Activated CD4-positive, alpha-beta T cell treated with anti-CD3 and anti-CD28 coated beads for 36 hours (primary cell): ENCODE results near the gene FBXL3. TPM values are rescaled to one million over a fixed set of nuclear protein-coding genes. Genes with fewer than 3 reads are reported as not detected.

Experiments
- ATAC-seq: fragments of 200-7000 bp; cut with Tn5 transposase; one replicate; pipeline ENCODE4 v1.10.0; 2021; ENCODE audit warnings: mild to moderate bottlenecking, moderate library complexity
- CTCF ChIA-PET: fragments of 350-600 bp; sonication (Branson Sonifier 250); formaldehyde crosslinking; loops from one replicate; lab custom pipeline; 2021; ENCODE audit warnings: antibody characterized with exemption; lab: Charles Lee
- POLR2A ChIA-PET: fragments of 350-600 bp; sonication (Branson Sonifier 250); formaldehyde crosslinking; loops from one replicate; lab custom pipeline; 2021; ENCODE audit warnings: antibody characterized with exemption, inconsistent platforms; lab: Charles Lee
- DNase-seq: peaks from one replicate; pipeline ENCODE4 v3.0.0-alpha.2; 2020
- H3K27ac Mint-ChIP-seq: one replicate; pipeline ENCODE4 v1.8.0; 2021; ENCODE audit warnings: mixed read lengths
- H3K27me3 Mint-ChIP-seq: one replicate; pipeline ENCODE4 v1.8.0; 2021; ENCODE audit warnings: mixed read lengths
- H3K36me3 Mint-ChIP-seq: one replicate; pipeline ENCODE4 v1.8.0; 2021; ENCODE audit warnings: low read depth, mixed read lengths
- H3K4me1 Mint-ChIP-seq: one replicate; pipeline ENCODE4 v1.8.0; 2021; ENCODE audit warnings: mixed read lengths
- H3K4me3 Mint-ChIP-seq: one replicate; pipeline ENCODE4 v1.8.0; 2021; ENCODE audit warnings: mild to moderate bottlenecking, moderate library complexity, mixed read lengths
- H3K9me3 Mint-ChIP-seq: one replicate; pipeline ENCODE4 v1.8.0; 2021; ENCODE audit warnings: low read depth, mixed read lengths
- intact Hi-C, 2 experiments: fragments of 100-400 bp; cut with DNase I in 1 of 2; cut with micrococcal nuclease in 1 of 2; formaldehyde crosslinking; loops; one replicate each; pipeline versions ENCODE4 v1.14.2 to v1.15.1; 2022 to 2024; cut with DNase I, micrococcal nuclease
- total RNA-seq, 2 experiments: library from RNA; stranded (reverse); gene quantifications; one replicate each; pipeline ENCODE4 v1.2.3, GENCODE V29; 2021

Gene FBXL3, protein sequence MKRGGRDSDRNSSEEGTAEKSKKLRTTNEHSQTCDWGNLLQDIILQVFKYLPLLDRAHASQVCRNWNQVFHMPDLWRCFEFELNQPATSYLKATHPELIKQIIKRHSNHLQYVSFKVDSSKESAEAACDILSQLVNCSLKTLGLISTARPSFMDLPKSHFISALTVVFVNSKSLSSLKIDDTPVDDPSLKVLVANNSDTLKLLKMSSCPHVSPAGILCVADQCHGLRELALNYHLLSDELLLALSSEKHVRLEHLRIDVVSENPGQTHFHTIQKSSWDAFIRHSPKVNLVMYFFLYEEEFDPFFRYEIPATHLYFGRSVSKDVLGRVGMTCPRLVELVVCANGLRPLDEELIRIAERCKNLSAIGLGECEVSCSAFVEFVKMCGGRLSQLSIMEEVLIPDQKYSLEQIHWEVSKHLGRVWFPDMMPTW
- 10 to 100 TPM; 28.4 to 31.6 TPM for total RNA-seq

DNA sequence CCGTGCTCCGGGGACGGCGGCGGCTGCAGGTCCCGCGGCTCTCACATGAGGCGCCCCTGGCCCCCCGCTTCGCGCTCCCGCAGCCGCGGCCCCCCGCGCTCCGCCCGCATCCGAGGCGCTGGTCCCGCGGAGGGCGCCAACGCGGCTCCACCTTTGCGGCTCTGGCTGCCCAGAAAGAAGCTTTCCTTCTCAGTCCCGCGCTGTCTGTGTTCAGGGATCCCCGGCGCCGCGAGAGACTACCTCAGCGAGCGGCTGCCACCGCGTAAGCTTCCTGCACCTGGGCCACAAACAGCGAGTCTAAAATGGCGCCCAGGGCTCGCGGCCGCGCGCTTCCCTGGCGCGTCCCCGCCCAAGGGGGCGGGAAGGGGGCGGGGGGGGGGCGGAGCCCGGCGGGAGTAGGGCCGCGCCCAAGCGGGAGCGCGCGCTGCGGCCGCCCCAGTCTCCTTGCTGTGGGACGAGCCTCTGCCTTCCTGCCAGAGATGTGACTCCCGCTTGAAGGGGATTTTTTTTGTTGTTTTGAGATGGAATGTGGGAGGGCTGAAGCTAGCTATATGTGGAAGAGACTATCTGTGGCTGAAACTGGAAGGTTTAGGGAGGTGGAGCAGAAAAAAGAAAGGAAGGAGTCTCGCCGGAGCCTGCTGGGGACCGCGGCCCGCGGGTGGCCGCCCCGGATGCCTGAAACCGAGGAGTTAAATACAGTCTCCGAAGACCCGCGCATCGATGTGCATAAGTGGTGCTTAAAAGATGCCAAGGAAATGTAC, at the start of gene FBXL3:
FBXL3 (minus strand) TSS at position 299 of the 761 bp plus-strand sequence. CDS start 5,299 bp downstream, outside the sequence.
- Mint-ChIP-seq H3K27me3 (peaks cover 2% of the 10 kb centered on the region), H3K4me1 (peaks cover 47% of the 10 kb centered on the region), H3K36me3 (peaks cover 16% of the 10 kb centered on the region), H3K9me3 (no peaks in the 10 kb centered on the region), H3K4me3 (peak within 1 kb of the TSS; percentile 92), H3K27ac (peak within 1 kb of the TSS; percentile 96)
- CTCF ChIA-PET: interaction anchor here (0.7 to 2.5 kb wide), 7 partner anchors 10 to 34 kb away, joined by 3 to 9 read pairs (median 4); no protein-coding TSS in a partner anchor
- peak; percentile 89 for DNase-seq
- POLR2A ChIA-PET: interaction anchor here (0.5 to 2.8 kb wide), 8 partner anchors 8 to 451 kb away, joined by 3 to 10 read pairs (median 4); no protein-coding TSS in a partner anchor
- intact Hi-C loops: loop anchor here (1.0 to 10.0 kb wide), 11 partner anchors 35 to 1700 kb away; partner anchors contain the start of genes MYCBP2 (in 2 of the 2), CLN5 (in 1 of the 2) and SLAIN1 (in 1 of the 2)
- peak; percentile 59 for ATAC-seq

DNA sequence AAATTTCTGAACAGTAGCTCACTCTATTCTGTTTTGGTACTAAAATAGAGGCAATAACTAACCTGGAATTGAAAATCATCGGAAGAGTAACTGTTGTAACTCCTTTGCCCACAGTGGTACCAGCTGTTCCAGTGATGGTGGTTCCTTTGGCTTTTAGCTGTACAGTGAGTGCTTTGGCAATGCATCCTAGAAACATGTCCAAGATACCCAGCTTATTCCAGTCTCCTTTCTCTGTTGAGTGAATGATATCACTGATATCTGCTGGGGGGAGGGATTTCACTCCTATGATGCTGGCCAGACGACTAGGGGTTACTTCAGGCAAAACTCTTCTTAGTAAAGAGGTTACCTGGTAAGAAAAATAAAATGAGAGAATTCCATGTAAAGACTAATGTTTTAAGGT, 40.6 kb upstream of the FBXL3 start:
- Mint-ChIP-seq H3K36me3 (peaks cover 30% of the 10 kb centered on the region), H3K27me3 (no peaks in the 10 kb centered on the region), H3K4me3 (no peak overlapping the region), H3K4me1 (peaks cover 2% of the 10 kb centered on the region), H3K27ac (no peak overlapping the region), H3K9me3 (no peaks in the 10 kb centered on the region)
- DNase-seq: no peak
- intact Hi-C loops: no loop called here
- POLR2A ChIA-PET: no interaction called here
- CTCF ChIA-PET: no interaction called here
- ATAC-seq: no peak

DNA sequence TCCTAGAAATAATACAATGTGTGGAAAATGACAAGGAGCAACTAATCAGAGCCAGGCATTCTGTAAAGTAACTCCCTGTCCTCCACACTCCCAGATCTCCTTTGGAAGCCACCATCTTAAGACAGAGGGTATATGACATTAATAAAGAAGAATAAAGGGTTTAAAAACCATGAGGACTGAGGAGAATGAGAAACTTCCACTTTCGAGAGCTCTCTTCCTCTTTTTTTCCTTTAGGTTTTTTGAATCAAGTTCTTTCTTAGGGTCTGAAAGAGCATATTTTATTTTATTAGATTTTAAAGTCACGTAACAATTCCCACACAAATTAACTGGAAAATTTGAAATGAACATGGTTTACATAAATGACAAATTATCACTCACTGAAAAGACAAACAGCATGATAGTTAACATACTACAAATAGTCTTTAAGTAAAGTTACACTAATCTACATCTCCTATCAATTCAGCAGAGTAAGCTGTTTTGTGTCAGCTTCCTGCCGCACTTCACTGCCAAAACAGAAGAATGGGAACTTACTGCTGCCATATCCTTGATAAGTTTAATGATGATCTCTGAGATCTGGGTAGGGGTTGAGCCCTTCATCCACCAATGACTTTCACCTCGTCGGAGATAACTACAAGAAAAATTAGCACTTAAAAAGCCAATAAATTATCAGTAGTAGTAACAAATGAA, 38.6 kb upstream of the FBXL3 start:
- Mint-ChIP-seq H3K27me3 (no peaks in the 10 kb centered on the region), H3K27ac (peak overlapping the region; percentile 5), H3K36me3 (peaks cover 30% of the 10 kb centered on the region), H3K4me1 (peaks cover 5% of the 10 kb centered on the region), H3K4me3 (no peak overlapping the region), H3K9me3 (no peaks in the 10 kb centered on the region)
- no peak for DNase-seq
- intact Hi-C loops: no loop called here
- ATAC-seq: no peak
- POLR2A ChIA-PET: no interaction called here
- CTCF ChIA-PET: no interaction called here

DNA sequence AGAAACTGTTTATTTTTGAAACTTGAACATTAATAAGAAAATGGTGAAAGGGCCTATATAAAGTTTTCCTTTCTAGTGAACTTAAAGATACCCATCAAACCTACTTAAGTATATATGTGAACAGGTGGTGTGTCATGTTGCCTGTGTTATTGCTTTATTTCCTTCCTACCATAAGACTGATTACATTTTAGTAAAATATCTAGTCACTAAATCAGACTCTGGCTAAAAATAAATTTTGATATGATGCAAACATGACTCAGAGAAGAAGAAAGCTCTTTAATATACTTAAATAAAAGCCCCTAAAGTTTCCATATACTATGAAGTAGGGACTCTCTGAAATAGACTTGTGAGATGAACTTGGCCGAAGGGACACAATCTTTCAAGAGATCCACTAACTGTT, 35.1 kb upstream of the FBXL3 start:
- Mint-ChIP-seq H3K4me3 (no peak overlapping the region), H3K27me3 (no peaks in the 10 kb centered on the region), H3K36me3 (peaks cover 24% of the 10 kb centered on the region), H3K27ac (peak overlapping the region; percentile 68), H3K4me1 (peaks cover 5% of the 10 kb centered on the region), H3K9me3 (no peaks in the 10 kb centered on the region)
- POLR2A ChIA-PET: no interaction called here
- DNase-seq (no peak), ATAC-seq (no peak)
- intact Hi-C loops: no loop called here
- CTCF ChIA-PET: interaction anchor here (0.8 kb wide), 1 partner anchor 10 kb away, joined by 3 read pairs; no protein-coding TSS in a partner anchor

DNA sequence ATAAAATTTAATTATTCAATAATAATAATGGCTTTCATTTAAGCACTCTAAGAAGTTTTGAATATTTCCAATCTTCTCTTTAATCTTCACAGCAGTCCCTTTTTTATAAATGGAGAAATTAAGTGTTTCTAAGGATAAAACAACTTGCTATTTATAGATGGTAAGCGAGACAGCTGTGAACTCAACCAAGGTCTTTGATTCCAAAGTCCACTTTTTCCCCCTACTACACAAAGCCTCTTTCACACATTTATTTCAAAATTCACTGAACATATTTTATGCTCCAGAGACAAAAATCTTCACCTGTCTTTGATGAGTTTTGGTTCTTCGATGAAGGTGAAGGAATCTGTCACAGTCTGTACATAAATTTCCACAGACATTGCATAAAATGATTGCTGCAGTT, 34.4 kb upstream of the FBXL3 start:
- H3K27ac Mint-ChIP-seq: no peak overlapping the region
- H3K36me3 Mint-ChIP-seq: peaks cover 27% of the 10 kb centered on the region
- ATAC-seq: no peak
- ChIA-PET POLR2A (no interaction called here), CTCF (no interaction called here)
- DNase-seq: no peak
- intact Hi-C loops: no loop called here
- no peak overlapping the region for H3K4me3 Mint-ChIP-seq
- no peaks in the 10 kb centered on the region for H3K27me3 Mint-ChIP-seq
- no peaks in the 10 kb centered on the region for H3K9me3 Mint-ChIP-seq
- H3K4me1 Mint-ChIP-seq: peaks cover 5% of the 10 kb centered on the region

DNA sequence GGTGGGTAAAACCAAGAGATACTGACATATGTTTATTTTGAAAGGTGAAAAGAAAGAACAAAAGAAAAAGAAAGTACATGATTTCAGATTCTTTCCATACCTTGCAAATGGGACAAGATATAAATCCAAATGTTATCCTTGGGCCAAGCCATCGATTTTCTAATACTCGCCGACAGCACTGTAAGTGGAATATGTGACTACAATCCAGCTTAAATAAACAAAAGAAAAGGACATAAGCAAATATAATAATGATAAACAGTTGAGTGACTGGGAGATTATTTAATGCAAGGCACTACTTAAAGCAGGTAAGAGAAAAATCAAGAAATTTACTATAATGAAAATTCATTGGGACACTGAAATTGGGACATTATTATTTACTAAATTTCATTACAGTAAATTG, 29.9 kb upstream of the FBXL3 start:
- no peak for DNase-seq
- Mint-ChIP-seq H3K27me3 (no peaks in the 10 kb centered on the region), H3K36me3 (peaks cover 35% of the 10 kb centered on the region), H3K27ac (no peak overlapping the region), H3K4me1 (no peaks in the 10 kb centered on the region), H3K4me3 (no peak overlapping the region), H3K9me3 (no peaks in the 10 kb centered on the region)
- ChIA-PET POLR2A (no interaction called here), CTCF (interaction anchor here (0.7 to 1.0 kb wide), 4 partner anchors 8 to 216 kb away, joined by 3 read pairs; no protein-coding TSS in a partner anchor)
- ATAC-seq: no peak
- intact Hi-C loops: no loop called here

DNA sequence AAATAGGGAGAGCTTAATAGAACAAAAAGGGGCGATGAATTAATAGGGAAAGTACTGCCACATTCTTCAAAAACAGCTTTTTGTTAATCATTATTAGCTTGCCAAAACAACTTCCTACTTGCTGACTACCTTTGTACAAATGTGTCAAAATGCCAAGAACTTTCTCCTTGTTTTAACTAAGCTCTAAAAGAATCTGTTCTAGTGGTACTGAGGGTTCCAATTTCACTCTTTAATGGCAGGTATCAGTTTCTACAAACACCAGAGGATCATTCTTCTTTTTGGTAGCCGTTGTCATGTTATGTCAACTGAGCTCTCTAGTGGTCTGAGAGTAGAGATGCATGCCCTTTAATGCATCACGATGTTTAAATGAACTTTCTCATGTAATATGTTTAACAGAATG, 29.4 kb upstream of the FBXL3 start:
- Mint-ChIP-seq H3K4me1 (no peaks in the 10 kb centered on the region), H3K36me3 (peaks cover 36% of the 10 kb centered on the region), H3K4me3 (no peak overlapping the region), H3K27ac (no peak overlapping the region), H3K27me3 (no peaks in the 10 kb centered on the region), H3K9me3 (no peaks in the 10 kb centered on the region)
- no peak for ATAC-seq
- CTCF ChIA-PET: interaction anchor here (0.7 to 1.0 kb wide), 2 partner anchors 100 to 217 kb away, joined by 3 read pairs; no protein-coding TSS in a partner anchor
- DNase-seq: no peak
- intact Hi-C loops: no loop called here
- POLR2A ChIA-PET: no interaction called here

DNA sequence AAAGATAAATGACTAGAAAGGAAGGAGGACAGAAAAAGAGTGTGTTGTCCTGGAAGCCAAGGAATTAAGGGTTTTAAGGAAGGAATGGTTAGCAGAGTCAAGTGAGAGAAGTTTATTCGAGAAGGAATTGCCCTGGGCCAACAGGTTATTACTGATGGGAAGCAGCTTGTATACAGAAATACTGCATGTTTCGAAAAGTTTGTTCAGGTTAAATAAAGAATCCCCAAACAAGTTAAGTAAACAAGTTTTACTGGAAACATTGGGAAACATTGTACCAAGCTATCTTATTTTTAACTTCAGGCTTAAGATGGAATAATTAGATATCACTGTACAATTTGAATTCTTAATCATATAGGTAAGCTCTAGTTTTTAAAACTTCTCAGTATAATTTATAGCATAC, 28.2 kb upstream of the FBXL3 start:
- no peaks in the 10 kb centered on the region for H3K27me3 Mint-ChIP-seq
- peaks cover 45% of the 10 kb centered on the region for H3K36me3 Mint-ChIP-seq
- ChIA-PET CTCF (interaction anchor here (0.6 to 1.3 kb wide), 5 partner anchors 21 to 422 kb away, joined by 3 to 8 read pairs (median 3); no protein-coding TSS in a partner anchor), POLR2A (interaction anchor here (0.6 kb wide), 1 partner anchor 13 kb away, joined by 3 read pairs; no protein-coding TSS in a partner anchor)
- ATAC-seq (no peak), DNase-seq (no peak)
- H3K4me3 Mint-ChIP-seq: no peak overlapping the region
- no peaks in the 10 kb centered on the region for H3K4me1 Mint-ChIP-seq
- H3K27ac Mint-ChIP-seq: no peak overlapping the region
- intact Hi-C loops: no loop called here
- H3K9me3 Mint-ChIP-seq: no peaks in the 10 kb centered on the region

DNA sequence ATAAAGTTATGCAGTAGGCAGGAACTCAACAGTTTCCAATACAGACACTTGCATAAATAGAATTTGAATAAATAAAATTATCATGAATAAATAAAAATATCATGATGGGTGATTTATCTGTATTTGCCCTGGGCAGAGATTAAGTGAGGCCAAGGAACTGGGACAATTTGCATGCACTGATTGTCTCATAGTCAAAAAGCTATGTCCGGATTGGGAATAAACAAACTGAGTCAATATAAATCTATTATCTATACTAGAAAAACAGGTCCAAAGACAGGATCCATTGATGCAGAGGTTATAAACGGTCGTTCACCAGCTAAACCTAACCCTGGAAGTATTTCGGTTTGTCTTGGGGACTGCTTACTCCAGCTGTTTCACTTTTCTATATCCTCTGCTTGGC, 26.2 kb upstream of the FBXL3 start:
- Mint-ChIP-seq H3K4me1 (no peaks in the 10 kb centered on the region), H3K4me3 (no peak overlapping the region), H3K27me3 (no peaks in the 10 kb centered on the region), H3K27ac (no peak overlapping the region), H3K36me3 (peaks cover 53% of the 10 kb centered on the region), H3K9me3 (no peaks in the 10 kb centered on the region)
- DNase-seq: no peak
- intact Hi-C loops: no loop called here
- no peak for ATAC-seq
- POLR2A ChIA-PET: no interaction called here
- CTCF ChIA-PET: no interaction called here

DNA sequence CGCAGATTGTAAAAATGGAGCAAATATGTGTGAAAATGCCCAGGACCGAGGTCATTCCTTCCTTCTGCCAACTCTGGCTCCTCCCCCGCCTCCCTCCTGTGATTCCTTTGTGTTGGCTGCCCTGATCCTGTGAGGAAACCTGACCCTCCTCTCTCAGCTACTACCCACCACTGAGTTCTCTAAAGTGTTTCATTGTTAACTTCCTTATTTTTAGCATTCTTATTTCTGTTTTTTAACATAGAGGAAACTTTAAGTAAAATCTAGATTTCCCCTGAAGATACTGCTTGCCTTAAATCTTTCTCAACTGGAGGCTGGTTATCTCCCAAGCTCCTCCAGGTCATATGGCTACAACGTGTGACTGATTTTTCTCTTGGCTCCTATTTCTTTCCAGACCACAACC, 21.7 kb upstream of the FBXL3 start:
- ATAC-seq: no peak
- ChIA-PET CTCF (interaction anchor here (0.6 kb wide), 1 partner anchor 8 kb away, joined by 3 read pairs; no protein-coding TSS in a partner anchor), POLR2A (no interaction called here)
- intact Hi-C loops: no loop called here
- no peaks in the 10 kb centered on the region for H3K4me1 Mint-ChIP-seq
- H3K36me3 Mint-ChIP-seq: peaks cover 45% of the 10 kb centered on the region
- no peaks in the 10 kb centered on the region for H3K9me3 Mint-ChIP-seq
- no peak for DNase-seq
- H3K4me3 Mint-ChIP-seq: no peak overlapping the region
- no peaks in the 10 kb centered on the region for H3K27me3 Mint-ChIP-seq
- peak overlapping the region; percentile 6 for H3K27ac Mint-ChIP-seq
